22Rv1 (cell line): Measurements from ENCODE around the gene MLXIP.
"Not testable (repeated sequence)": the region's sequence is repeated elsewhere in the genome, so short reads cannot be mapped to it uniquely, and the experiment has no call there.

Experiments used
- H3K27ac ChIP-seq: fragments of 450-650 bp; 2 replicates; pipeline ENCODE4 v1.5.1; 2017
- CTCF ChIP-seq: fragments of 450-650 bp; IDR thresholded peaks from 2 replicates; pipeline ENCODE4 v1.5.1; 2017; ENCODE audit warnings: mild to moderate bottlenecking
- ZFX ChIP-seq: fragments of 450-650 bp; IDR thresholded peaks from 2 replicates; pipeline ENCODE4 v1.6.1; 2017; ENCODE audit warnings: antibody characterized with exemption, borderline replicate concordance

Gene MLXIP

GRCh38 chr12:122174155-122174845 lies 95.7 kb downstream of the MLXIP start, which contains the start of gene IL31:
Gene IL31, minus strand, starts transcription at chr12:122174221. Its CDS starts 49 bp downstream, at chr12:122174172.
- no peak within 1 kb of the TSS for H3K27ac ChIP-seq
- TF ChIP-seq CTCF (no peak), ZFX (no peak)

- not testable (repeated sequence) for H3K27ac ChIP-seq
These were observed 97.9 kb downstream of the MLXIP start for GRCh38 chr12:122176473-122176872.

- TF ChIP-seq ZFX (no peak), CTCF (no peak)
- H3K27ac ChIP-seq = peak within 1 kb of the TSS; percentile 44
These were observed 104.5 kb downstream of the MLXIP start, which contains the start of gene LRRC43 for GRCh38 chr12:122182887-122183587. Gene LRRC43, plus strand, starts transcription at chr12:122183123. Its CDS starts 22 bp downstream, at chr12:122183145.

- no peak overlapping the region for H3K27ac ChIP-seq
- TF ChIP-seq CTCF (no peak), ZFX (no peak)
These were observed 105.0 kb downstream of the MLXIP start for GRCh38 chr12:122183588-122183940.

- TF ChIP-seq ZFX = no peak
- H3K27ac ChIP-seq = no peak overlapping the region
These were observed 106.0 kb downstream of the MLXIP start for GRCh38 chr12:122184517-122184916.

- TF ChIP-seq CTCF = no peak
- TF ChIP-seq ZFX = no peak
- H3K27ac ChIP-seq = no peak overlapping the region
These were observed 106.5 kb downstream of the MLXIP start for GRCh38 chr12:122185079-122185478.

GRCh38 chr12:122185494-122186082 lies 107.0 kb downstream of the MLXIP start:
- no peak overlapping the region for H3K27ac ChIP-seq
- TF ChIP-seq CTCF = no peak
- no peak for TF ChIP-seq ZFX

GRCh38 chr12:122187466-122187865 lies 108.9 kb downstream of the MLXIP start:
- H3K27ac ChIP-seq = no peak overlapping the region
- no peak for TF ChIP-seq CTCF
- TF ChIP-seq ZFX = no peak
